Liver (tissue), 9 donors: ENCODE data around the gene NMB. TPM values are rescaled to one million over a fixed set of nuclear protein-coding genes. Genes with fewer than 3 reads are reported as not detected.

Experiments
- DNase-seq: peaks from one replicate; pipeline ENCODE4 v3.0.0-alpha.2; 2017; ENCODE audit warnings: low spot score
- H3K27ac ChIP-seq, 2 donors: one replicate each; pipeline ENCODE4 v1.7.0; 2013; ENCODE audit warnings: inconsistent platforms in 2 of 2, low read length in 2 of 2, control low read depth in 1 of 2, low read depth in 1 of 2, mild to moderate bottlenecking in 1 of 2
- H3K27me3 ChIP-seq, 4 donors: one replicate each; pipeline versions ENCODE4 v1.6.1 to v1.7.0; 2013; ENCODE audit warnings: low read length in 3 of 4, inconsistent platforms in 1 of 4, mild to moderate bottlenecking in 1 of 4, moderate library complexity in 1 of 4; ENCODE audit not compliant: control insufficient read depth in 4 of 4, insufficient read depth in 4 of 4
- H3K36me3 ChIP-seq, 4 donors: one replicate each; pipeline versions ENCODE4 v1.6.1 to v1.7.0; 2013; ENCODE audit warnings: low read length in 3 of 4, mild to moderate bottlenecking in 3 of 4, low read depth in 1 of 4, moderate library complexity in 1 of 4; ENCODE audit not compliant: control insufficient read depth in 4 of 4, insufficient read depth in 3 of 4
- H3K4me1 ChIP-seq, 4 donors: one replicate each; pipeline versions ENCODE4 v1.6.1 to v1.7.0; 2013; ENCODE audit warnings: low read length in 3 of 4, mild to moderate bottlenecking in 3 of 4, moderate library complexity in 1 of 4; ENCODE audit not compliant: control insufficient read depth in 4 of 4, insufficient read depth in 4 of 4
- H3K4me3 ChIP-seq, 3 donors: one replicate each; pipeline versions ENCODE4 v1.6.1 to v1.7.0; 2013; ENCODE audit warnings: low read length in 3 of 3, control low read depth in 1 of 3, low read depth in 1 of 3, mild to moderate bottlenecking in 1 of 3
- H3K9ac ChIP-seq, 2 donors: one replicate each; pipeline ENCODE4 v1.7.0; 2013; ENCODE audit warnings: low read length in 2 of 2, mild to moderate bottlenecking in 2 of 2, moderate library complexity in 2 of 2, control low read depth in 1 of 2, low read depth in 1 of 2
- H3K9me3 ChIP-seq, 4 donors: one replicate each; pipeline versions ENCODE4 v1.6.1 to v1.7.0; 2013; ENCODE audit warnings: low read length in 3 of 4; ENCODE audit not compliant: control insufficient read depth in 4 of 4
- EGR1 ChIP-seq, 2 donors: IDR thresholded peaks; 2 replicates each; pipeline ENCODE4 v1.6.1; 2016 to 2018; ENCODE audit warnings: antibody characterized with exemption in 2 of 2, low read depth in 2 of 2
- FOXA1 ChIP-seq: IDR thresholded peaks from 2 replicates; pipeline ENCODE4 v1.6.1; 2016; ENCODE audit warnings: antibody characterized with exemption
- GABPA ChIP-seq, 2 donors: IDR thresholded peaks in 1 of 2; conservative IDR thresholded peaks in 1 of 2; 2 replicates each; pipeline ENCODE4 v1.6.1; 2016; ENCODE audit warnings: antibody characterized with exemption in 2 of 2, mild to moderate bottlenecking in 1 of 2, moderate library complexity in 1 of 2
- HNF4A ChIP-seq, 2 donors: conservative IDR thresholded peaks; 2 replicates each; pipeline ENCODE4 v1.6.1; 2016; ENCODE audit warnings: antibody characterized with exemption in 2 of 2, mild to moderate bottlenecking in 2 of 2
- HNF4G ChIP-seq: IDR thresholded peaks from 2 replicates; pipeline ENCODE4 v1.6.1; 2016; ENCODE audit warnings: antibody characterized with exemption
- JUND ChIP-seq, 2 donors: IDR thresholded peaks; 2 replicates each; pipeline ENCODE4 v1.6.1; 2016; ENCODE audit warnings: antibody characterized with exemption in 2 of 2
- MAX ChIP-seq: IDR thresholded peaks from 2 replicates; pipeline ENCODE4 v1.6.1; 2016; ENCODE audit warnings: antibody characterized with exemption
- NR2F2 ChIP-seq: IDR thresholded peaks from 2 replicates; pipeline ENCODE4 v1.6.1; 2016; ENCODE audit warnings: antibody characterized with exemption
- RAD21 ChIP-seq, 2 donors: IDR thresholded peaks; 2 replicates each; pipeline ENCODE4 v1.6.1; 2016; ENCODE audit warnings: antibody characterized with exemption in 2 of 2, mild to moderate bottlenecking in 2 of 2
- REST ChIP-seq: IDR thresholded peaks from 2 replicates; pipeline ENCODE4 v1.6.1; 2016; ENCODE audit warnings: antibody characterized with exemption, mild to moderate bottlenecking
- RXRA ChIP-seq, 2 donors: IDR thresholded peaks; 2 replicates each; pipeline ENCODE4 v1.6.1; 2017 to 2018; ENCODE audit warnings: antibody characterized with exemption in 2 of 2, mild to moderate bottlenecking in 1 of 2
- SP1 ChIP-seq: IDR thresholded peaks from 2 replicates; pipeline ENCODE4 v1.6.1; 2018; ENCODE audit warnings: antibody characterized with exemption, mild to moderate bottlenecking
- TAF1 ChIP-seq: conservative IDR thresholded peaks from 2 replicates; pipeline ENCODE4 v1.6.1; 2016; ENCODE audit warnings: antibody characterized with exemption, mild to moderate bottlenecking
- YY1 ChIP-seq: IDR thresholded peaks from 2 replicates; pipeline ENCODE4 v1.6.1; 2016; ENCODE audit warnings: antibody characterized with exemption, mild to moderate bottlenecking
- ZBTB33 ChIP-seq: IDR thresholded peaks from 2 replicates; pipeline ENCODE4 v1.6.1; 2016; ENCODE audit warnings: antibody characterized with exemption
- WGBS: extraction: QIAGEN DNeasy Blood & Tissue Kit; methylation state at CpG from one replicate; pipeline ENCODE4 v1.1.7; 2013; 5-methylcytosine and 5-hydroxymethylcytosine counted together
- polyA plus RNA-seq, 2 donors: library from polyadenylated mRNA; stranded (reverse) in 1 of 2; unstranded in 1 of 2; fragments of 200-250 nt in 1 of 2; fragments of >200 nt in 1 of 2; fragmentation: Nextera tagmentation in 1 of 2; extraction: Ambion mirVana in 1 of 2; gene quantifications; one replicate each; pipeline versions ENCODE4 v1.2.1 to v1.2.3, GENCODE V29; 2013 to 2015
- total RNA-seq, 2 donors: library from RNA; depleted of rRNA; stranded (reverse); fragments of >200 nt; gene quantifications; one replicate each; pipeline ENCODE4 v1.2.3, GENCODE V29; 2014
- TF ChIP-seq, protein P1 (sequence below): IDR thresholded peaks from 2 replicates; pipeline ENCODE4 v1.6.1; 2016; ENCODE audit warnings: antibody characterized with exemption
- TF ChIP-seq, protein P2 (sequence below): fragments of 150-350 bp; IDR thresholded peaks from 2 replicates; pipeline ENCODE4 v1.5.1; 2017; ENCODE audit warnings: improper control_type of control experiment, low read depth, low read length; ENCODE audit not compliant: missing input control
- donor health status: healthy.
- donor health status: healthy.
- donor health status: healthy.
- donor health status: healthy.
- donor health status: healthy.

NMB gene
- total and polyA plus RNA-seq, 4 donors = 0.59 to 1.8 (median 1.1) TPM

- H3K9ac ChIP-seq = no peak overlapping the region
- H3K4me3 ChIP-seq = peak overlapping the region in 1 of 3 donors; percentile 19
- WGBS = 97% methylated on average over 8 of the region's 8 CpGs
- peaks cover 8 to 30% (median 23%) of the 10 kb centered on the region in 4 donors for H3K36me3 ChIP-seq
- no peak overlapping the region for H3K27ac ChIP-seq
- no peak for TF ChIP-seq JUND (IDR thresholded peaks at IDR 0.05)
- TF ChIP-seq HNF4G = no peak
- TF ChIP-seq, protein P1, sequence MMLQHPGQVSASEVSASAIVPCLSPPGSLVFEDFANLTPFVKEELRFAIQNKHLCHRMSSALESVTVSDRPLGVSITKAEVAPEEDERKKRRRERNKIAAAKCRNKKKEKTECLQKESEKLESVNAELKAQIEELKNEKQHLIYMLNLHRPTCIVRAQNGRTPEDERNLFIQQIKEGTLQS = no peak
- TF ChIP-seq GABPA (IDR thresholded peaks at IDR 0.05 in 1 of 2, conservative IDR thresholded peaks at IDR 0.05 in 1 of 2) = no peak
- no peak for TF ChIP-seq YY1
- TF ChIP-seq TAF1 = no peak
- no peak for TF ChIP-seq ZBTB33
- TF ChIP-seq RAD21 (IDR thresholded peaks at IDR 0.05) = no peak
- TF ChIP-seq, protein P2, sequence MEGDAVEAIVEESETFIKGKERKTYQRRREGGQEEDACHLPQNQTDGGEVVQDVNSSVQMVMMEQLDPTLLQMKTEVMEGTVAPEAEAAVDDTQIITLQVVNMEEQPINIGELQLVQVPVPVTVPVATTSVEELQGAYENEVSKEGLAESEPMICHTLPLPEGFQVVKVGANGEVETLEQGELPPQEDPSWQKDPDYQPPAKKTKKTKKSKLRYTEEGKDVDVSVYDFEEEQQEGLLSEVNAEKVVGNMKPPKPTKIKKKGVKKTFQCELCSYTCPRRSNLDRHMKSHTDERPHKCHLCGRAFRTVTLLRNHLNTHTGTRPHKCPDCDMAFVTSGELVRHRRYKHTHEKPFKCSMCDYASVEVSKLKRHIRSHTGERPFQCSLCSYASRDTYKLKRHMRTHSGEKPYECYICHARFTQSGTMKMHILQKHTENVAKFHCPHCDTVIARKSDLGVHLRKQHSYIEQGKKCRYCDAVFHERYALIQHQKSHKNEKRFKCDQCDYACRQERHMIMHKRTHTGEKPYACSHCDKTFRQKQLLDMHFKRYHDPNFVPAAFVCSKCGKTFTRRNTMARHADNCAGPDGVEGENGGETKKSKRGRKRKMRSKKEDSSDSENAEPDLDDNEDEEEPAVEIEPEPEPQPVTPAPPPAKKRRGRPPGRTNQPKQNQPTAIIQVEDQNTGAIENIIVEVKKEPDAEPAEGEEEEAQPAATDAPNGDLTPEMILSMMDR = no peak
- TF ChIP-seq EGR1 (IDR thresholded peaks at IDR 0.05; ENCODE audit: low read depth in 2 of 2) = no peak
- no peak for TF ChIP-seq FOXA1
- no peak for TF ChIP-seq RXRA (IDR thresholded peaks at IDR 0.05)
- TF ChIP-seq NR2F2 = no peak
- no peak for TF ChIP-seq MAX
- no peak for TF ChIP-seq HNF4A (conservative IDR thresholded peaks at IDR 0.05)
- TF ChIP-seq SP1 = no peak
- TF ChIP-seq REST = no peak
- no peaks in the 10 kb centered on the region for H3K27me3 ChIP-seq
- H3K4me1 ChIP-seq = peaks cover 0 to 2% (median under 1%) of the 10 kb centered on the region in 4 donors
- no peak for DNase-seq
- H3K9me3 ChIP-seq = peaks cover 11 to 17% (median 15%) of the 10 kb centered on the region in 4 donors
Measured at GRCh38 chr15:84620626-84621025, 37.4 kb downstream of the NMB start.
